Neuronal stem cell (in vitro differentiated cells): ENCODE measurements around the gene DOCK9.

ENCODE experiments used
- DNase-seq: peaks from one replicate; pipeline ENCODE4 v3.0.0-alpha.2; 2013; ENCODE audit warnings: low spot score
- H2AFZ ChIP-seq: one replicate; pipeline ENCODE4 v1.6.1; 2013; ENCODE audit warnings: mild to moderate bottlenecking, low read length, inconsistent platforms
- H2AK5ac ChIP-seq: 2 replicates; pipeline ENCODE4 v1.6.1; 2013; ENCODE audit warnings: low read depth, mild to moderate bottlenecking, inconsistent platforms, low read length, moderate library complexity, mixed read lengths
- H2BK120ac ChIP-seq: 2 replicates; pipeline ENCODE4 v1.6.1; 2013; ENCODE audit warnings: low read depth, mild to moderate bottlenecking, inconsistent platforms, low read length, moderate library complexity, mixed read lengths
- H2BK12ac ChIP-seq: one replicate; pipeline ENCODE4 v1.6.1; 2013; ENCODE audit warnings: low read length, inconsistent platforms
- H2BK15ac ChIP-seq: 2 replicates; pipeline ENCODE4 v1.6.1; 2013; ENCODE audit warnings: mild to moderate bottlenecking, low read length, inconsistent platforms, mixed read lengths
- H2BK5ac ChIP-seq: one replicate; pipeline ENCODE4 v1.6.1; 2013; ENCODE audit warnings: inconsistent platforms, mild to moderate bottlenecking, low read length, moderate library complexity
- H3K14ac ChIP-seq: one replicate; pipeline ENCODE4 v1.6.1; 2013; ENCODE audit warnings: low read length, inconsistent platforms
- H3K18ac ChIP-seq: 2 replicates; pipeline ENCODE4 v1.6.1; 2013; ENCODE audit warnings: low read length, inconsistent platforms
- H3K23ac ChIP-seq: 2 replicates; pipeline ENCODE4 v1.6.1; 2013; ENCODE audit warnings: low read depth, mild to moderate bottlenecking, mixed read lengths, low read length, inconsistent platforms; ENCODE audit not compliant: poor library complexity
- H3K27ac ChIP-seq: replicated peaks from 3 replicates; pipeline ENCODE4 v1.5.1; 2013; ENCODE audit warnings: low read length, inconsistent platforms
- H3K27me3 ChIP-seq, 3 experiments: 2 replicates each; pipeline ENCODE4 v1.6.1; 2013; ENCODE audit warnings: low read length in 3 of 3, mild to moderate bottlenecking in 2 of 3, inconsistent platforms in 1 of 3, low read depth in 1 of 3, mixed read lengths in 1 of 3, moderate library complexity in 1 of 3; ENCODE audit not compliant: control insufficient read depth in 3 of 3, insufficient read depth in 3 of 3
- H3K36me3 ChIP-seq, 2 donors: replicated peaks in 1 of 2; 2 replicates each; pipeline ENCODE4 v1.6.1; 2013; ENCODE audit warnings: low read length in 2 of 2; ENCODE audit not compliant: control insufficient read depth in 2 of 2, insufficient read depth in 2 of 2
- H3K4ac ChIP-seq: 2 replicates; pipeline ENCODE4 v1.6.1; 2013; ENCODE audit warnings: inconsistent platforms, mild to moderate bottlenecking, low read length, moderate library complexity
- H3K4me1 ChIP-seq, 2 donors: 1 replicate in 1 of 2; 2 replicates in 1 of 2; pipeline ENCODE4 v1.6.1; 2013; ENCODE audit warnings: low read length in 2 of 2, low read depth in 1 of 2; ENCODE audit not compliant: control insufficient read depth in 2 of 2, insufficient read depth in 1 of 2
- H3K4me2 ChIP-seq: one replicate; pipeline ENCODE4 v1.6.1; 2013; ENCODE audit warnings: mild to moderate bottlenecking, low read length, inconsistent platforms; ENCODE audit not compliant: insufficient read depth, poor library complexity, severe bottlenecking
- H3K4me3 ChIP-seq, 2 donors: 2 replicates each; pipeline ENCODE4 v1.5.1; 2013; ENCODE audit warnings: low read length in 2 of 2, mild to moderate bottlenecking in 2 of 2, inconsistent platforms in 1 of 2, moderate library complexity in 1 of 2
- H3K79me1 ChIP-seq: one replicate; pipeline ENCODE4 v1.6.1; 2013; ENCODE audit warnings: low read depth, mild to moderate bottlenecking, inconsistent platforms, low read length, moderate library complexity
- H3K9ac ChIP-seq: one replicate; pipeline ENCODE4 v1.6.1; 2013; ENCODE audit warnings: mild to moderate bottlenecking, low read depth, low read length, inconsistent platforms; ENCODE audit not compliant: poor library complexity
- H3K9me3 ChIP-seq, 2 donors: replicated peaks in 1 of 2; 2 replicates each; pipeline versions ENCODE3 to v1.6.1; 2013; ENCODE audit warnings: low read length in 2 of 2, mild to moderate bottlenecking in 2 of 2, inconsistent platforms in 1 of 2, low read depth in 1 of 2, mixed read lengths in 1 of 2, moderate library complexity in 1 of 2; ENCODE audit not compliant: control insufficient read depth in 2 of 2, insufficient read depth in 1 of 2
- H4K8ac ChIP-seq: one replicate; pipeline ENCODE4 v1.6.1; 2013; ENCODE audit warnings: low read depth, mild to moderate bottlenecking, inconsistent platforms, low read length, moderate library complexity
- H4K91ac ChIP-seq: one replicate; pipeline ENCODE4 v1.6.1; 2013; ENCODE audit warnings: low read length, low read depth, mild to moderate bottlenecking, inconsistent platforms; ENCODE audit not compliant: poor library complexity
- WGBS, 2 donors: extraction: QIAGEN DNeasy Blood & Tissue Kit; methylation state at CpG; one replicate each; pipeline ENCODE4 v1.1.7; 2013; ENCODE audit warnings: missing lambda C conversion rate in 2 of 2, mixed read lengths in 1 of 2; ENCODE audit not compliant: insufficient read length in 2 of 2, insufficient replicate concordance in 1 of 2; ENCODE audit errors: extremely low coverage in 2 of 2; 5-methylcytosine and 5-hydroxymethylcytosine counted together

The DOCK9 gene

DNA sequence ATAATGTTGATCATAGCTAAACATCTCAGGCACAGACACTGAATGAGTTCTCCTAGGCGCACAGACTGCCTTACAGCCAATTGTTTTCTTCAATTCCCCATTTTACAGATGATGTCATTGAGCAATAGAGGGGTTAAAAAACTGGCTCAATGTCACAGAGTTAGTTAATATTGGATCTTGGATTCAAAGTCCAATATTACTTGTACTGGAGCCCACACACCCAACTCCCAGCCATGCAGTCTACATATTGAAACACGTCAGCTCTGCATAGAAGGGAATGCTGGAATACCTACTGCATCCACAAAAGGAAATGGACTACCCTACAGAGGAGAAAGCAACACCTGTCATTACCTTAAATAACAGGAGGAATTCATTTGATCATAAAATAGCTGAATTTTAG is 149.2 kb downstream of the DOCK9 start:
- no peak overlapping the region for H3K23ac ChIP-seq
- H3K36me3 ChIP-seq: peaks cover 0 to 2% of the 10 kb centered on the region in 2 donors
- H2AK5ac ChIP-seq: no peak overlapping the region
- no peak overlapping the region for H3K4me3 ChIP-seq
- DNase-seq: no peak
- H3K27ac ChIP-seq: no peak overlapping the region
- H2BK5ac ChIP-seq: no peak overlapping the region
- H3K14ac ChIP-seq: no peak overlapping the region
- no peak overlapping the region for H2BK12ac ChIP-seq
- no peak overlapping the region for H3K4ac ChIP-seq
- H2AFZ ChIP-seq: no peak overlapping the region
- no peak overlapping the region for H4K91ac ChIP-seq
- H3K79me1 ChIP-seq: no peaks in the 10 kb centered on the region
- H3K9ac ChIP-seq: no peak overlapping the region
- no peak overlapping the region for H2BK15ac ChIP-seq
- no peak overlapping the region for H2BK120ac ChIP-seq
- H3K4me1 ChIP-seq: peaks cover 10 to 13% of the 10 kb centered on the region in 2 donors
- H3K9me3 ChIP-seq: peaks cover 3% of the 10 kb centered on the region in 2 donors
- H3K27me3 ChIP-seq: no peaks in the 10 kb centered on the region
- no CpG with 5 or more reads among the region's 2 CpGs for WGBS, 2 donors
- H4K8ac ChIP-seq: no peak overlapping the region
- no peak overlapping the region for H3K4me2 ChIP-seq
- H3K18ac ChIP-seq: no peak overlapping the region

DNA sequence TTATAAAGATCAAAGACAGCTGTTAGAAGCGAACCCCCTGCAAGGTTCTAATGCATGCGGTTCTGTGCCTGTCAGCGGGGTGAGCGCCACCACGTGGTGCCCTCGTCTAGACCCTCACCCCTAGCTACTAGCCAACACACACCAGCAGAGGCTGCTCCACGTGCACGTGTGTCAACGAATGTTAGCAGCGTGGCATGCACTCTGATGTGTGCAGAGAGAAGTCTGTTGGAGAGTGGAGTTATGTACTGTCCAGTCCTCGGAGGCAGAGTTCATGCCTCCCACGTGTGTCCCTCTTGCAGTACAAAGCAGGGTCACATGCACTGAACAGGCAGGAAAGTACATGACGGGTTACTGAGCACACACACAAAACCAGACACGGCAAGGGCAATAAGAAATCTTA is 150.4 kb downstream of the DOCK9 start:
- no peak overlapping the region for H3K18ac ChIP-seq

DNA sequence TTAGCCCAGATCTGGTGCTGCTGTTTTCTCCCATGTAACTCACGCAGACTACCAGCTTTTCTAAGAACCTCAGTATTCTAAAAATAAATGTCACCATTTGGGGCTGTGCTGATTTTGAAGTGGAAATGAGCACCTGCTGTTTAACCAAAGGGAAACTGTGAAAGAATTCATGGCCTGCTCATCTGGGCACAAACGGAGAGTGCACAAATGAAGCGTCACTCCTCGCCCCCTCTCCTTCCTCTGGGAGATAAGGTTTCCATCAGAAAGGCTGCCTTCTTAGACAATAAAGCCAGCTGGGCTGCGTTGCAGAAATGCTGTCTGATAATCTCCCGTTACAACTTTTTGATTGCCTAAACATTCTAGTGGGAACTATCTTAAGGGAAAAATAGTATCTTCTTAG is 151.7 kb downstream of the DOCK9 start:
- no CpG with 5 or more reads among the region's 6 CpGs for WGBS, 2 donors
- peak overlapping the region; percentile 26 for H3K4me2 ChIP-seq
- H3K9ac ChIP-seq: no peak overlapping the region
- H3K27ac ChIP-seq: peak overlapping the region; percentile 13
- H3K9me3 ChIP-seq: peaks cover 3% of the 10 kb centered on the region in 2 donors
- H3K18ac ChIP-seq: no peak overlapping the region
- H3K4ac ChIP-seq: no peak overlapping the region
- H2BK120ac ChIP-seq: no peak overlapping the region
- no peaks in the 10 kb centered on the region for H3K79me1 ChIP-seq
- H3K14ac ChIP-seq: no peak overlapping the region
- no peak overlapping the region for H2BK12ac ChIP-seq
- H3K4me1 ChIP-seq: peaks cover 10 to 11% of the 10 kb centered on the region in 2 donors
- no peak for DNase-seq
- no peaks in the 10 kb centered on the region for H3K27me3 ChIP-seq
- no peak overlapping the region for H2AK5ac ChIP-seq
- H2AFZ ChIP-seq: peak overlapping the region; percentile 70
- peaks cover 0 to 2% of the 10 kb centered on the region in 2 donors for H3K36me3 ChIP-seq
- H2BK15ac ChIP-seq: no peak overlapping the region
- no peak overlapping the region for H4K91ac ChIP-seq
- no peak overlapping the region for H3K4me3 ChIP-seq
- no peak overlapping the region for H2BK5ac ChIP-seq
- no peak overlapping the region for H4K8ac ChIP-seq
- no peak overlapping the region for H3K23ac ChIP-seq

More for the DNA sequence above, 150.4 kb downstream of the DOCK9 start:
- no peak overlapping the region for H2BK5ac ChIP-seq
- H3K27ac ChIP-seq: no peak overlapping the region
- no peak overlapping the region for H2BK120ac ChIP-seq
- H4K8ac ChIP-seq: no peak overlapping the region
- H3K79me1 ChIP-seq: no peaks in the 10 kb centered on the region
- H3K27me3 ChIP-seq: no peaks in the 10 kb centered on the region
- no peak overlapping the region for H3K4me3 ChIP-seq
- H2BK12ac ChIP-seq: no peak overlapping the region
- no peak overlapping the region for H2AFZ ChIP-seq
- no peak overlapping the region for H2AK5ac ChIP-seq
- no peak overlapping the region for H3K4me2 ChIP-seq
- no peak overlapping the region for H3K23ac ChIP-seq
- no peak overlapping the region for H3K4ac ChIP-seq
- no peak overlapping the region for H3K9ac ChIP-seq
- no peak overlapping the region for H3K14ac ChIP-seq
- no peak overlapping the region for H4K91ac ChIP-seq
- H3K4me1 ChIP-seq: peaks cover 10 to 11% of the 10 kb centered on the region in 2 donors
- H3K9me3 ChIP-seq: peaks cover 3% of the 10 kb centered on the region in 2 donors
- no CpG with 5 or more reads among the region's 14 CpGs for WGBS, 2 donors
- no peak for DNase-seq
- H3K36me3 ChIP-seq: peaks cover 0 to 2% of the 10 kb centered on the region in 2 donors
- H2BK15ac ChIP-seq: no peak overlapping the region

DNA sequence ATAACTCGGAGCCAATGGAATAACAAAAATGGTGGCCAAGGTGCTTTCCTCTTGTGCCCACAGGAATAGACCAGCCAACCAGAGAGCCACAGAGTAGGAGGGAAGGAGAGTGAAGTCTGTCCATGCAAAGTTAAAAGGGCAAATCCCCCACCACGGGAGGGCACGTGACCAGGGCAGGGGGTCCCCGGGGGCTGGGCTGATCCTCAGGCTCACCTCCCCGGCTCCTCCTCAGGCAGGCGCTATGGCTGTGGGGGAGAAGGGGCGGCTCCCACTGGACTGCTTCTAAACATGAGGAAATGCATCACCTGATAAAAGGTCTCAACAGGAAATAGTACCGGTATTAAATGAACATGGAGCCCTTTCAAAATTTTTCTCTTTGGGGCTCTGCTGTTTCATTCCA is 152.2 kb downstream of the DOCK9 start:
- H3K27me3 ChIP-seq: no peaks in the 10 kb centered on the region
- WGBS, 2 donors: no CpG with 5 or more reads among the region's 8 CpGs
- H3K4me2 ChIP-seq: peak overlapping the region; percentile 26
- H3K4ac ChIP-seq: no peak overlapping the region
- H4K8ac ChIP-seq: no peak overlapping the region
- no peak overlapping the region for H4K91ac ChIP-seq
- peaks cover 0 to 2% of the 10 kb centered on the region in 2 donors for H3K36me3 ChIP-seq
- no peak overlapping the region for H2BK5ac ChIP-seq
- H3K27ac ChIP-seq: no peak overlapping the region
- no peak overlapping the region for H3K18ac ChIP-seq
- no peak overlapping the region for H3K4me3 ChIP-seq
- H3K9ac ChIP-seq: no peak overlapping the region
- peaks cover 11% of the 10 kb centered on the region in 2 donors for H3K4me1 ChIP-seq
- H2BK15ac ChIP-seq: no peak overlapping the region
- no peak overlapping the region for H3K23ac ChIP-seq
- H3K14ac ChIP-seq: no peak overlapping the region
- H3K9me3 ChIP-seq: peaks cover 3% of the 10 kb centered on the region in 2 donors
- H3K79me1 ChIP-seq: no peaks in the 10 kb centered on the region
- no peak overlapping the region for H2AK5ac ChIP-seq
- no peak for DNase-seq
- no peak overlapping the region for H2BK120ac ChIP-seq
- H2BK12ac ChIP-seq: no peak overlapping the region
- H2AFZ ChIP-seq: peak overlapping the region; percentile 70
